ENCODE data around the gene SERPINA3. TPM values are rescaled to one million over a fixed set of nuclear protein-coding genes. Genes with fewer than 3 reads are reported as not detected.

SERPINA3 gene
- total RNA-seq, 2 donors from 2014 or later: 352 to 505 TPM

- DNase-seq (ENCODE audit: low spot score): no peak
- TF ChIP-seq POLR2AphosphoS5 (IDR thresholded peaks at IDR 0.05) (no peak), CTCF (IDR thresholded peaks at IDR 0.05) (no peak)
Measured at GRCh38 chr14:94641632-94641955, 29.4 kb downstream of the SERPINA3 start.

GRCh38 chr14:94643316-94644101 is 31.3 kb downstream of the SERPINA3 start:
- WGBS: 96% methylated on average over 18 of the region's 18 CpGs
- intact Hi-C loops (cut with DNase I): no loop called here
- TF ChIP-seq POLR2AphosphoS5 (IDR thresholded peaks at IDR 0.05): no peak
- TF ChIP-seq POLR2A (IDR thresholded peaks at IDR 0.05): no peak
- no peak for TF ChIP-seq CTCF (IDR thresholded peaks at IDR 0.05)
- DNase-seq (ENCODE audit: low spot score): no peak
- H3K27me3 ChIP-seq (replicated peaks; ENCODE audit: insufficient read depth): no peaks in the 10 kb centered on the region
- H3K4me1 ChIP-seq (replicated peaks): no peaks in the 10 kb centered on the region
- H3K4me3 ChIP-seq: no peak overlapping the region
- H3K27ac ChIP-seq: no peak overlapping the region
- H3K9me3 ChIP-seq: no peaks in the 10 kb centered on the region
- no peaks in the 10 kb centered on the region for H3K36me3 ChIP-seq

More at GRCh38 chr14:94641632-94641955, 29.4 kb downstream of the SERPINA3 start:
- peaks cover 3% of the 10 kb centered on the region for H3K4me1 ChIP-seq (replicated peaks)
- H3K27me3 ChIP-seq (replicated peaks; ENCODE audit: insufficient read depth): no peaks in the 10 kb centered on the region
- no peak overlapping the region for H3K4me3 ChIP-seq
- no peaks in the 10 kb centered on the region for H3K9me3 ChIP-seq
- 98% methylated on average over 12 of the region's 12 CpGs for WGBS
- H3K27ac ChIP-seq: no peak overlapping the region
- intact Hi-C loops (cut with DNase I): no loop called here
- no peaks in the 10 kb centered on the region for H3K36me3 ChIP-seq

- H3K27ac ChIP-seq: no peak overlapping the region
- intact Hi-C loops (cut with DNase I): no loop called here
- H3K36me3 ChIP-seq: no peaks in the 10 kb centered on the region
- H3K4me1 ChIP-seq (replicated peaks): no peaks in the 10 kb centered on the region
- H3K4me3 ChIP-seq: no peak overlapping the region
- 85% methylated on average over 4 of the region's 4 CpGs for WGBS
- no peak for DNase-seq (ENCODE audit: low spot score)
- no peak for TF ChIP-seq POLR2A (IDR thresholded peaks at IDR 0.05)
- no peak for TF ChIP-seq CTCF (IDR thresholded peaks at IDR 0.05)
- no peak for TF ChIP-seq POLR2AphosphoS5 (IDR thresholded peaks at IDR 0.05)
- H3K9me3 ChIP-seq: no peaks in the 10 kb centered on the region
- no peaks in the 10 kb centered on the region for H3K27me3 ChIP-seq (replicated peaks; ENCODE audit: insufficient read depth)
Measured at GRCh38 chr14:94644102-94644535, 31.9 kb downstream of the SERPINA3 start.

GRCh38 chr14:94646066-94646465 is 33.9 kb downstream of the SERPINA3 start:
- H3K27me3 ChIP-seq (replicated peaks; ENCODE audit: insufficient read depth): no peaks in the 10 kb centered on the region
- H3K36me3 ChIP-seq: no peaks in the 10 kb centered on the region
- DNase-seq (ENCODE audit: low spot score): no peak
- H3K9me3 ChIP-seq: no peaks in the 10 kb centered on the region
- WGBS: 95% methylated on average over 2 of the region's 2 CpGs
- TF ChIP-seq POLR2A (IDR thresholded peaks at IDR 0.05) (no peak), POLR2AphosphoS5 (IDR thresholded peaks at IDR 0.05) (no peak), CTCF (IDR thresholded peaks at IDR 0.05) (no peak)
- no peak overlapping the region for H3K27ac ChIP-seq
- no peak overlapping the region for H3K4me3 ChIP-seq
- peaks cover 1% of the 10 kb centered on the region for H3K4me1 ChIP-seq (replicated peaks)
- intact Hi-C loops (cut with DNase I): no loop called here

- TF ChIP-seq POLR2A (IDR thresholded peaks at IDR 0.05) (no peak), CTCF (IDR thresholded peaks at IDR 0.05) (no peak), POLR2AphosphoS5 (IDR thresholded peaks at IDR 0.05) (no peak)
Measured at GRCh38 chr14:94646481-94646880, 34.3 kb downstream of the SERPINA3 start.

More at GRCh38 chr14:94646481-94646880, 34.3 kb downstream of the SERPINA3 start:
- peaks cover 5% of the 10 kb centered on the region for H3K4me1 ChIP-seq (replicated peaks)
- no peaks in the 10 kb centered on the region for H3K27me3 ChIP-seq (replicated peaks; ENCODE audit: insufficient read depth)
- no peak overlapping the region for H3K27ac ChIP-seq
- no peak overlapping the region for H3K4me3 ChIP-seq
- DNase-seq (ENCODE audit: low spot score): no peak
- H3K36me3 ChIP-seq: no peaks in the 10 kb centered on the region
- H3K9me3 ChIP-seq: no peaks in the 10 kb centered on the region
- WGBS: 73% methylated on average over 5 of the region's 5 CpGs
- intact Hi-C loops (cut with DNase I): no loop called here
